Right atrium auricular region (tissue), 2 donors: ENCODE results near the gene TUG1. TPM values are rescaled to one million over a fixed set of nuclear protein-coding genes. Genes with fewer than 3 reads are reported as not detected.

Source experiments
- DNase-seq: peaks from one replicate; pipeline ENCODE4 v3.0.0-alpha.2; 2019; ENCODE audit warnings: low spot score
- H3K27ac ChIP-seq, 2 donors: fragments of 200-600 bp; sonication (generic); 1 replicate in 1 of 2; 2 replicates in 1 of 2; pipeline ENCODE4 v1.5.1; 2016 to 2019
- H3K27me3 ChIP-seq, 2 donors: fragments of 200-600 bp; sonication (generic); one replicate each; pipeline versions ENCODE4 v1.5.1 to v1.6.0; 2017 to 2019
- H3K36me3 ChIP-seq: fragments of 200-600 bp; sonication (generic); one replicate; pipeline ENCODE4 v1.5.1; 2016
- H3K4me1 ChIP-seq, 2 donors: fragments of 200-600 bp; sonication (generic); one replicate each; pipeline versions ENCODE4 v1.5.1 to v1.6.0; 2017 to 2019
- H3K4me3 ChIP-seq, 2 donors: fragments of 200-600 bp; sonication (generic); 1 replicate in 1 of 2; 2 replicates in 1 of 2; pipeline ENCODE4 v1.5.1; 2017 to 2019; ENCODE audit warnings: mild to moderate bottlenecking in 1 of 2, moderate library complexity in 1 of 2
- H3K9me3 ChIP-seq, 2 donors: fragments of 200-600 bp; sonication (generic); one replicate each; pipeline ENCODE4 v1.5.1; 2019
- total RNA-seq, 2 donors: library from RNA; depleted of rRNA; stranded (reverse); fragments of >200 nt; gene quantifications; one replicate each; pipeline ENCODE4 v1.1.0, GENCODE V29; 2016
- TF ChIP-seq, protein P1 (sequence below), 2 donors: fragments of 200-600 bp; sonication (generic); IDR thresholded peaks; one replicate each; pipeline ENCODE4 v1.5.1; 2019; ENCODE audit warnings: antibody characterized with exemption in 2 of 2

Gene TUG1
- total RNA-seq, 2 donors from 2014 or later, result 37.2 to 39.1 TPM

GRCh38 chr22:30992565-30992964, 23.5 kb downstream of the TUG1 start:
- Histone ChIP-seq H3K4me3 (no peak overlapping the region), H3K27me3 (no peaks in the 10 kb centered on the region), H3K4me1 (no peaks in the 10 kb centered on the region), H3K36me3 (no peaks in the 10 kb centered on the region), H3K9me3 (no peaks in the 10 kb centered on the region), H3K27ac (no peak overlapping the region)
- no peak for DNase-seq
- TF ChIP-seq, protein P1, sequence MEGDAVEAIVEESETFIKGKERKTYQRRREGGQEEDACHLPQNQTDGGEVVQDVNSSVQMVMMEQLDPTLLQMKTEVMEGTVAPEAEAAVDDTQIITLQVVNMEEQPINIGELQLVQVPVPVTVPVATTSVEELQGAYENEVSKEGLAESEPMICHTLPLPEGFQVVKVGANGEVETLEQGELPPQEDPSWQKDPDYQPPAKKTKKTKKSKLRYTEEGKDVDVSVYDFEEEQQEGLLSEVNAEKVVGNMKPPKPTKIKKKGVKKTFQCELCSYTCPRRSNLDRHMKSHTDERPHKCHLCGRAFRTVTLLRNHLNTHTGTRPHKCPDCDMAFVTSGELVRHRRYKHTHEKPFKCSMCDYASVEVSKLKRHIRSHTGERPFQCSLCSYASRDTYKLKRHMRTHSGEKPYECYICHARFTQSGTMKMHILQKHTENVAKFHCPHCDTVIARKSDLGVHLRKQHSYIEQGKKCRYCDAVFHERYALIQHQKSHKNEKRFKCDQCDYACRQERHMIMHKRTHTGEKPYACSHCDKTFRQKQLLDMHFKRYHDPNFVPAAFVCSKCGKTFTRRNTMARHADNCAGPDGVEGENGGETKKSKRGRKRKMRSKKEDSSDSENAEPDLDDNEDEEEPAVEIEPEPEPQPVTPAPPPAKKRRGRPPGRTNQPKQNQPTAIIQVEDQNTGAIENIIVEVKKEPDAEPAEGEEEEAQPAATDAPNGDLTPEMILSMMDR (IDR thresholded peaks at IDR 0.05), result no peak

DNA sequence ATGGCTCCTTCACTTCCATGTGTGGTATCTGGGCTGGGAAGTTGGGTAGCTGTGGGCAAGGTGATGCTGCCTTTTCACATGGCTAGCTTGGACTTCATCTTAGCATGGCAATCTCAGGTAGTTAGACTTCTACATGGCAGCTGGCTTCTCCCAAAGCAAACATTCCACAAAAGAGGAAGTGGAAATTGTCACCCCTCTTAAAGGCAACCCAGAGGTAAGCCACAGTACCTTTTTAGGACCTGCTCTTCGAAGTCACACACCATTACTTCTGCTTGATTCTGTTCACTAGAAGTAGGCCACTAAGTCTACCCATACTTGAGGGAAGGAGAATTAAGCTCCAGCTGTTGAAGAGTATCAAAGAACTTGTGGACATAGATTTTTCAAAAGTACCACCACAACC, 25.9 kb downstream of the TUG1 start:
- Histone ChIP-seq H3K4me3 (no peak overlapping the region), H3K9me3 (no peaks in the 10 kb centered on the region), H3K27me3 (no peaks in the 10 kb centered on the region), H3K36me3 (no peaks in the 10 kb centered on the region), H3K27ac (no peak overlapping the region), H3K4me1 (no peaks in the 10 kb centered on the region)
- no peak for DNase-seq
- TF ChIP-seq, protein P1 (IDR thresholded peaks at IDR 0.05), result no peak

DNA sequence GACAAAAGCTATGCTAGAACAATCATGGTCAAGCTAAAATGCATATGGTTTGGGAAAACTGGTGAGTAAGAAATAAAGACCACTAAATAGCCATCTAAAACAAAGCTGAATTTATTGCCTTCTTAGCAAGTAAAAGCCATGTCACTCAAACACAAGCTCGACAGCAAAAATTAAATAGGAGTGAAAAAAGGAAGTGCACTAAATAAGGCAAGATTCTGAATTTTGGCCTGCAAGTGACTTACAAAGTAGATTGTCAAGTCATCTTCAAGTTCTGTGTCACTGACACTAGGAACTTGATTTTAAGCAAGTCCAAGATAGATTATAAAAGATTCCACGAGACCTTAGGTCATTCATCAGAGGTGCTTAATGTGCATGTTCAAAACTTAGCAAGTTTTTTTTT, 27.4 kb downstream of the TUG1 start:
- Histone ChIP-seq H3K27me3 (no peaks in the 10 kb centered on the region), H3K9me3 (no peaks in the 10 kb centered on the region), H3K36me3 (no peaks in the 10 kb centered on the region), H3K4me3 (no peak overlapping the region), H3K4me1 (no peaks in the 10 kb centered on the region), H3K27ac (no peak overlapping the region)
- TF ChIP-seq, protein P1 (IDR thresholded peaks at IDR 0.05), result no peak
- DNase-seq, result no peak

DNA sequence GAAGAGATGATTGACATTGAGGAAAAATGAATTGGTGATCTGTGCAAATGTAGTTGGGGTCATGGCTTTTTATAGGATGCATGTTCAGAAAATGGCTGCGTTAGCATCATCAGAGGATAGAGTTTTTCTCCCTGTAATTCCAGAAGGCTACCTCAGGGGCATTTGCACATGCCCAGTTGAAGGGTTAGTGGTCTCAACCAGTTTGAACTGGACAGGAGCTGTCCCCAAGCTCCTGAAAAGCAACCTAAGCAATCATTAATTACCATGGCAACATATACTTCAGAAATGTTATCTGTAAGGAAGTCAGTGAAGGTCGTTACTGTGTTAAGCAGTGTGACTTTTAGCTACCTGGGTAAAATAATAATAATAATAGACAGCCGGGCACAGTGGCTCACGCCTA, 29.3 kb downstream of the TUG1 start:
- H3K27ac ChIP-seq, result no peak overlapping the region
- H3K4me3 ChIP-seq, result no peak overlapping the region
- DNase-seq, result no peak
- H3K27me3 ChIP-seq, result no peaks in the 10 kb centered on the region
- no peaks in the 10 kb centered on the region for H3K9me3 ChIP-seq
- H3K36me3 ChIP-seq, result no peaks in the 10 kb centered on the region
- no peaks in the 10 kb centered on the region for H3K4me1 ChIP-seq
- TF ChIP-seq, protein P1 (IDR thresholded peaks at IDR 0.05), result no peak

GRCh38 chr22:31001124-31001770, 32.2 kb downstream of the TUG1 start:
- Histone ChIP-seq H3K27me3 (no peaks in the 10 kb centered on the region), H3K4me1 (no peaks in the 10 kb centered on the region), H3K36me3 (no peaks in the 10 kb centered on the region), H3K4me3 (no peak overlapping the region), H3K9me3 (peaks cover 4 to 16% of the 10 kb centered on the region in 2 donors), H3K27ac (no peak overlapping the region)
- DNase-seq, result no peak
- TF ChIP-seq, protein P1 (IDR thresholded peaks at IDR 0.05), result no peak

DNA sequence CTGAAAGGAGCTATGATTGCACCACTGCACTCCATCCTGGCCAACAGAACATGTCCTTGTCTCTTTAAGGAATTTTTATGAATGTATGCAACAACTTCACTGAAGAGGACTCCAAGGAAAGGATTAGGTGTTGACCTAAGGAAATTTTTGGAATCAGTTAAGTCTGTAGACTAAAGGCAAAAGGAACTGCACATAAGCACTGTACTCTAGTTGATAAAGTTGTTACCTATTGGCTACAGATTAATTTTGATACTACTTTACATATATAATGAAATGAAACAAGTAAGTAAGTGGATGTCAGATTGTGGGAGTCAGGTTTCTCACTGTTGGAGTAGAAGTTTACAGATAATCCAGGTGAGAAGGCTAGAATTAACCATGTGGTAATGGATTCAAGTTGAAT, 36.5 kb downstream of the TUG1 start:
- H3K4me3 ChIP-seq, result no peak overlapping the region
- no peaks in the 10 kb centered on the region for H3K27me3 ChIP-seq
- no peaks in the 10 kb centered on the region for H3K36me3 ChIP-seq
- no peak overlapping the region for H3K27ac ChIP-seq
- no peak for DNase-seq
- TF ChIP-seq, protein P1 (IDR thresholded peaks at IDR 0.05), result no peak
- H3K9me3 ChIP-seq, result peaks cover 4 to 18% of the 10 kb centered on the region in 2 donors
- H3K4me1 ChIP-seq, result no peaks in the 10 kb centered on the region
